WTC11 (cell line): ENCODE measurements around the gene SDK2.

Experiments
- AFF4 ChIP-seq: sonication (generic); formaldehyde crosslinking; IDR thresholded peaks from 2 replicates; pipeline ENCODE4 v1.8.1; 2023; ENCODE audit warnings: mild to moderate bottlenecking, missing genetic modification reagents, borderline replicate concordance
- ATF1 ChIP-seq: sonication (generic); formaldehyde crosslinking; IDR thresholded peaks from 2 replicates; pipeline ENCODE4 v1.8.1; 2023; ENCODE audit warnings: mild to moderate bottlenecking, moderate library complexity, missing genetic modification reagents
- ATF6 ChIP-seq: sonication (generic); formaldehyde crosslinking; IDR thresholded peaks from 2 replicates; pipeline ENCODE4 v1.8.1; 2023; ENCODE audit warnings: mild to moderate bottlenecking, missing genetic modification reagents
- CTCF ChIP-seq: fragments of 200-600 bp; IDR thresholded peaks from 2 replicates; pipeline ENCODE4 v1.8.0; 2022; ENCODE audit warnings: antibody characterized with exemption
- FOXJ3 ChIP-seq: sonication (generic); formaldehyde crosslinking; IDR thresholded peaks from 2 replicates; pipeline ENCODE4 v1.9.0; 2021; ENCODE audit warnings: missing genetic modification reagents, mild to moderate bottlenecking, borderline replicate concordance
- HMGXB4 ChIP-seq: sonication (generic); formaldehyde crosslinking; IDR thresholded peaks from 2 replicates; pipeline ENCODE4 v1.8.1; 2023; ENCODE audit warnings: mild to moderate bottlenecking, moderate library complexity, missing genetic modification reagents
- JUN ChIP-seq: sonication (generic); formaldehyde crosslinking; IDR thresholded peaks from 2 replicates; pipeline ENCODE4 v1.8.0; 2023; ENCODE audit warnings: mild to moderate bottlenecking, missing genetic modification reagents
- MXD4 ChIP-seq: fragments of 250-450 bp; sonication (Bioruptor Pico); IDR thresholded peaks from 2 replicates; pipeline ENCODE4 v1.8.0; 2021; ENCODE audit warnings: mild to moderate bottlenecking, moderate library complexity, borderline replicate concordance
- PRDM15 ChIP-seq: sonication (generic); formaldehyde crosslinking; IDR thresholded peaks from 2 replicates; pipeline ENCODE4 v1.8.0; 2022; ENCODE audit warnings: missing genetic modification reagents
- TCF7 ChIP-seq: sonication (generic); formaldehyde crosslinking; IDR thresholded peaks from 2 replicates; pipeline ENCODE4 v1.8.0; 2022; ENCODE audit warnings: mild to moderate bottlenecking, low read depth, missing genetic modification reagents, moderate library complexity
- USF1 ChIP-seq: sonication (generic); formaldehyde crosslinking; IDR thresholded peaks from 2 replicates; pipeline ENCODE4 v1.8.0; 2022; ENCODE audit warnings: mild to moderate bottlenecking, missing genetic modification reagents

- TF ChIP-seq HMGXB4 (no peak), CTCF (no peak), MXD4 (no peak), TCF7 (CRISPR knock-in tag) (no peak), USF1 (CRISPR knock-in tag) (no peak), PRDM15 (CRISPR knock-in tag) (no peak), JUN (CRISPR knock-in tag) (no peak), FOXJ3 (CRISPR knock-in tag) (no peak), ATF1 (no peak), AFF4 (CRISPR knock-in tag) (no peak), ATF6 (CRISPR knock-in tag) (no peak)
Measured at GRCh38 chr17:73369111-73369521, 275.1 kb downstream of the SDK2 start.
